SU-DHL-6 (cell line): ENCODE measurements around the gene SDR39U1.

Experiments used
- H2AFZ ChIP-seq: fragments of 200-600 bp; sonication (generic); 2 replicates; pipeline ENCODE4 v1.6.1; 2014; ENCODE audit warnings: low read depth, mild to moderate bottlenecking, moderate library complexity, mixed read lengths, antibody characterized with exemption, low read length; ENCODE audit not compliant: severe bottlenecking
- H3F3A ChIP-seq: fragments of 200-600 bp; shearing (Covaris generic); 2 replicates; pipeline ENCODE4 v1.6.0; 2016; ENCODE audit warnings: antibody characterized with exemption, mild to moderate bottlenecking; ENCODE audit not compliant: insufficient read depth
- H3K27ac ChIP-seq: fragments of 200-600 bp; sonication (generic); 2 replicates; pipeline ENCODE4 v1.5.1; 2016; ENCODE audit warnings: low read depth, mild to moderate bottlenecking, low read length, moderate library complexity, mixed read lengths
- H3K27me3 ChIP-seq: fragments of 200-600 bp; sonication (generic), shearing (Covaris generic); 2 replicates; pipeline ENCODE4 v1.6.0; 2014; ENCODE audit warnings: mild to moderate bottlenecking, low read length
- H3K36me3 ChIP-seq: fragments of 200-600 bp; sonication (generic); 2 replicates; pipeline ENCODE4 v1.6.1; 2014; ENCODE audit warnings: mild to moderate bottlenecking, low read length, mixed read lengths
- H3K4me2 ChIP-seq: fragments of 300-600, 200-600 bp; shearing (Covaris generic), sonication (generic); 2 replicates; pipeline ENCODE4 v1.6.0; 2014; ENCODE audit warnings: low read length, low read depth, mild to moderate bottlenecking; ENCODE audit not compliant: poor library complexity, severe bottlenecking
- H3K4me3 ChIP-seq: fragments of 200-600 bp; sonication (generic); 2 replicates; pipeline ENCODE4 v1.5.1; 2014; ENCODE audit warnings: antibody characterized with exemption, low read length, mild to moderate bottlenecking, mixed read lengths; ENCODE audit not compliant: insufficient read depth, poor library complexity, severe bottlenecking
- H3K79me2 ChIP-seq: fragments of 200-600 bp; sonication (generic); 2 replicates; pipeline ENCODE4 v1.6.1; 2014; ENCODE audit warnings: mild to moderate bottlenecking, low read length, moderate library complexity; ENCODE audit not compliant: insufficient read depth
- H3K9ac ChIP-seq: fragments of 200-600 bp; sonication (generic); 2 replicates; pipeline ENCODE4 v1.7.0; 2014; ENCODE audit warnings: mild to moderate bottlenecking, low read length
- H3K9me2 ChIP-seq: fragments of 200-600 bp; sonication (generic); replicated peaks from 2 replicates; pipeline ENCODE4 v1.6.1; 2014; ENCODE audit warnings: low read length; ENCODE audit not compliant: insufficient read depth
- H3K9me3 ChIP-seq: fragments of 200-600 bp; sonication (generic); 2 replicates; pipeline ENCODE4 v1.6.1; 2014; ENCODE audit warnings: low read length, mixed read lengths; ENCODE audit not compliant: insufficient read depth
- H4K20me1 ChIP-seq: fragments of 200-600 bp; sonication (generic); 2 replicates; pipeline ENCODE4 v1.6.1; 2014; ENCODE audit warnings: low read depth, mild to moderate bottlenecking, antibody characterized with exemption, low read length, moderate library complexity, mixed read lengths
- EZH2phosphoT487 ChIP-seq: fragments of 200-600 bp; sonication (generic), shearing (Covaris generic); conservative IDR thresholded peaks from 2 replicates; pipeline ENCODE4 v1.6.1; 2018; ENCODE audit warnings: mild to moderate bottlenecking, antibody characterized with exemption, low read length, moderate library complexity, mixed read lengths
- TF ChIP-seq, protein P1 (sequence below): fragments of 200-600 bp; sonication (generic); IDR thresholded peaks from one replicate; pipeline ENCODE4 v1.5.1; 2017; ENCODE audit warnings: antibody characterized with exemption, mild to moderate bottlenecking, low read length, moderate library complexity; ENCODE audit not compliant: insufficient read depth, poor library complexity, severe bottlenecking

SDR39U1 gene

DNA sequence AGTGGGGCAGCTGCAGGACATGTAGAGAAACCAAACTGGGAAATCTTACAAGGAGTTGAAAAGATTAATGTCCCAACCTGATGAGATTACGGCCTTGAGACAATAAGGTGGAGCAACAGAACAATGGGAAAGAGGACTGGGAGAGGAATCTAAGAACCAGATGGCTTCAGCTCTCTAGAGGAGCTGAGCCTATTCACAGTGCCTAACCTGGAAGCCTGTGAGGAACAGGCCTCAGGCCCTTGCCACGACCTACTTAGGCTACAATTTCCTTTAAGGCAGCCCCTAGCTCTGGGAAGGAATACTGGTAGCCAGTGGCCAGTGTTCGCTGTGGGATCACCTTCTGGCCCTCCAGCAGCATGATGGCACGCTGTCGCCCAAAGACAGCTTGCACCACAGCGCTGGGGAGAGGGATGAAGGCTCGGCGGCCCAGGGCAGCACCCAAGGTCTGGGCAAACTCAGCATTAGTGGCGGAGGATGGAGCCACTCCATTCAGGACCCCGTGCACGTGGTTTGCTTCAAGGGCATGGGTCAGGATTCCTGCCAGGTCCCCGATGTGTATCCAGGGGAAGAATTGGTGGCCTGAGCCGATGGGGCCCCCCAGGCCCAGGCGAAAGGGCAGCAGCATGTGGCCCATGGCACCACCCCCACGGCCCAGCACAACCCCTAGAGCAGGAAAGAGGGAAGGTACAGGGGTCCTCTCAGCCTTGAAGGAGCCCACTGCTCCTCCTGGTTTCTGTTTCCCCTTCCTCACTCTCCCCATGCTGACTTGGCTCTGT is 2.6 kb downstream of the SDR39U1 start:
- Histone ChIP-seq H3K9ac (no peak overlapping the region), H2AFZ (no peak overlapping the region), H3K9me3 (no peaks in the 10 kb centered on the region), H3K36me3 (no peaks in the 10 kb centered on the region), H3K27me3 (no peaks in the 10 kb centered on the region), H3K4me2 (no peak overlapping the region), H3K4me3 (no peak overlapping the region), H3K9me2 (no peaks in the 10 kb centered on the region), H3K79me2 (peaks cover 14% of the 10 kb centered on the region), H3K27ac (no peak overlapping the region), H3F3A (0 out of 2 replicates have a peak, but pooled peaks cover 6% of the 10 kb centered on the region), H4K20me1 (no peaks in the 10 kb centered on the region)
- TF ChIP-seq, protein P1, sequence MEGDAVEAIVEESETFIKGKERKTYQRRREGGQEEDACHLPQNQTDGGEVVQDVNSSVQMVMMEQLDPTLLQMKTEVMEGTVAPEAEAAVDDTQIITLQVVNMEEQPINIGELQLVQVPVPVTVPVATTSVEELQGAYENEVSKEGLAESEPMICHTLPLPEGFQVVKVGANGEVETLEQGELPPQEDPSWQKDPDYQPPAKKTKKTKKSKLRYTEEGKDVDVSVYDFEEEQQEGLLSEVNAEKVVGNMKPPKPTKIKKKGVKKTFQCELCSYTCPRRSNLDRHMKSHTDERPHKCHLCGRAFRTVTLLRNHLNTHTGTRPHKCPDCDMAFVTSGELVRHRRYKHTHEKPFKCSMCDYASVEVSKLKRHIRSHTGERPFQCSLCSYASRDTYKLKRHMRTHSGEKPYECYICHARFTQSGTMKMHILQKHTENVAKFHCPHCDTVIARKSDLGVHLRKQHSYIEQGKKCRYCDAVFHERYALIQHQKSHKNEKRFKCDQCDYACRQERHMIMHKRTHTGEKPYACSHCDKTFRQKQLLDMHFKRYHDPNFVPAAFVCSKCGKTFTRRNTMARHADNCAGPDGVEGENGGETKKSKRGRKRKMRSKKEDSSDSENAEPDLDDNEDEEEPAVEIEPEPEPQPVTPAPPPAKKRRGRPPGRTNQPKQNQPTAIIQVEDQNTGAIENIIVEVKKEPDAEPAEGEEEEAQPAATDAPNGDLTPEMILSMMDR: no peak
- no peak for TF ChIP-seq EZH2phosphoT487

- Histone ChIP-seq H3K79me2 (peaks cover 14% of the 10 kb centered on the region), H2AFZ (no peak overlapping the region), H3K27ac (no peak overlapping the region), H3F3A (0 out of 2 replicates have a peak, but pooled peaks cover 6% of the 10 kb centered on the region), H3K27me3 (no peaks in the 10 kb centered on the region), H3K36me3 (no peaks in the 10 kb centered on the region), H3K9me3 (no peaks in the 10 kb centered on the region), H3K9me2 (no peaks in the 10 kb centered on the region), H4K20me1 (no peaks in the 10 kb centered on the region), H3K4me2 (no peak overlapping the region), H3K4me3 (no peak overlapping the region), H3K9ac (no peak overlapping the region)
- TF ChIP-seq, protein P1: no peak
- TF ChIP-seq EZH2phosphoT487: no peak
These were observed 3.3 kb downstream of the SDR39U1 start for GRCh38 chr14:24439257-24439656.

- Histone ChIP-seq H3K4me3 (no peak overlapping the region), H3F3A (0 out of 2 replicates have a peak, but pooled peaks cover 6% of the 10 kb centered on the region), H3K9me3 (no peaks in the 10 kb centered on the region), H3K36me3 (no peaks in the 10 kb centered on the region), H3K9ac (no peak overlapping the region), H4K20me1 (no peaks in the 10 kb centered on the region), H2AFZ (no peak overlapping the region), H3K27ac (no peak overlapping the region), H3K4me2 (no peak overlapping the region), H3K79me2 (peaks cover 12% of the 10 kb centered on the region), H3K27me3 (no peaks in the 10 kb centered on the region), H3K9me2 (no peaks in the 10 kb centered on the region)
- no peak for TF ChIP-seq EZH2phosphoT487
- TF ChIP-seq, protein P1: no peak
These were observed 4.1 kb downstream of the SDR39U1 start for GRCh38 chr14:24438223-24439097.
